Psoas muscle (tissue), 8 donors: ENCODE data around the gene TULP4. TPM values are rescaled to one million over a fixed set of nuclear protein-coding genes. Genes with fewer than 3 reads are reported as not detected.
"Not testable (repeated sequence)": the region's sequence is repeated elsewhere in the genome, so short reads cannot be mapped to it uniquely, and the experiment has no call there.

Experiments used
- ATAC-seq, 4 donors: fragments of 200-7000 bp; cut with Tn5 transposase; one replicate each; pipeline ENCODE4 v1.9.1; 2020; ENCODE audit warnings: moderate library complexity in 3 of 4, mild to moderate bottlenecking in 2 of 4
- DNase-seq, 2 donors: peaks; one replicate each; pipeline ENCODE4 v3.0.0-alpha.2; 2020
- H3K27ac ChIP-seq: fragments of 200-600 bp; one replicate; pipeline ENCODE4 v1.8.0; 2022
- H3K27me3 ChIP-seq, 3 donors: fragments of 200-600 bp in 1 of 3; one replicate each; pipeline versions ENCODE4 v1.6.1 to v1.8.0; 2013 to 2022; ENCODE audit warnings: low read length in 2 of 3, mild to moderate bottlenecking in 2 of 3, moderate library complexity in 1 of 3; ENCODE audit not compliant: insufficient read depth in 3 of 3
- H3K36me3 ChIP-seq, 2 donors: fragments of 200-600 bp in 1 of 2; one replicate each; pipeline versions ENCODE4 v1.6.1 to v1.8.0; 2013 to 2022; ENCODE audit warnings: low read depth in 1 of 2, mild to moderate bottlenecking in 1 of 2, moderate library complexity in 1 of 2; ENCODE audit not compliant: insufficient read depth in 1 of 2
- H3K4me1 ChIP-seq: fragments of 200-600 bp; one replicate; pipeline ENCODE4 v1.8.0; 2022
- H3K4me3 ChIP-seq: fragments of 200-600 bp; one replicate; pipeline ENCODE4 v1.8.0; 2022; ENCODE audit warnings: mild to moderate bottlenecking
- H3K9me3 ChIP-seq: fragments of 200-600 bp; one replicate; pipeline ENCODE4 v1.8.0; 2022
- CTCF ChIP-seq: fragments of 200-600 bp; IDR thresholded peaks from one replicate; pipeline ENCODE4 v1.8.0; 2022; ENCODE audit warnings: antibody characterized with exemption
- WGBS, 3 donors: extraction: QIAGEN DNeasy Blood & Tissue Kit; methylation state at CpG; one replicate each; pipeline versions ENCODE4 v1.1.6 to v1.1.7; 2013; 5-methylcytosine and 5-hydroxymethylcytosine counted together
- intact Hi-C, 2 donors: fragments of 100-400 bp; cut with DNase I; formaldehyde crosslinking; loops; one replicate each; pipeline versions ENCODE4 v1.11.0 to v1.14.2; 2022
- polyA plus RNA-seq, 3 donors: library from polyadenylated mRNA; stranded (reverse); fragments of 200-250 nt; gene quantifications; one replicate each; pipeline ENCODE4 v1.2.3, GENCODE V29; 2013
- total RNA-seq, 4 donors: library from RNA; stranded (reverse); fragmentation: NEBNext Ultra II Directional in 2 of 4; extraction: Animal tissue kit (Norgen Biotek cat#: 25700) in 2 of 4; gene quantifications; one replicate each; pipeline versions ENCODE4 v1.2.1 to v1.2.4, GENCODE V29; 2021 to 2023
- donor health status: healthy with polysubstance abuse.
- donor health status: DM: no; HTN: no; CAD: no; lungs with moderate emphysema.
- donor health status: Bipolar disorder and iron deficiency.
- donor health status: healthy.
- donor health status: DM: yes; HTN: yes; CAD: no.
- donor health status: DM: no; HTN: no; CAD: no.
- donor health status: DM: no; HTN: no; CAD: no.
- donor health status: DM: yes; HTN: yes; CAD: no.

TULP4 gene
- total and polyA plus RNA-seq, 7 donors, result 2.2 to 103 (median 63.2) TPM

- no peak for ATAC-seq
- H3K4me1 ChIP-seq, result peaks cover 4% of the 10 kb centered on the region
These were observed 209.5 kb downstream of the TULP4 start for GRCh38 chr6:158521759-158522158.

GRCh38 chr6:158522616-158523015 lies 210.4 kb downstream of the TULP4 start:
- no peak for DNase-seq
- peaks cover 4% of the 10 kb centered on the region for H3K4me1 ChIP-seq
- H3K4me3 ChIP-seq, result no peak overlapping the region
- intact Hi-C loops, result no loop called here
- no peak for TF ChIP-seq CTCF
- H3K36me3 ChIP-seq, result no peaks in the 10 kb centered on the region
- WGBS, 3 donors, result 92 to 96% (median 95%) methylated on average over 11 of the region's 11 CpGs
- ATAC-seq, result no peak
- peaks cover 9% of the 10 kb centered on the region for H3K9me3 ChIP-seq
- H3K27me3 ChIP-seq, result peaks cover 0 to 33% (median 2%) of the 10 kb centered on the region in 3 donors
- H3K27ac ChIP-seq, result no peak overlapping the region

More at GRCh38 chr6:158521759-158522158, 209.5 kb downstream of the TULP4 start:
- DNase-seq, result no peak
- peaks cover under 1% of the 10 kb centered on the region for H3K9me3 ChIP-seq
- TF ChIP-seq CTCF, result no peak
- peaks cover 0 to 42% (median 2%) of the 10 kb centered on the region in 3 donors for H3K27me3 ChIP-seq
- H3K27ac ChIP-seq, result no peak overlapping the region
- intact Hi-C loops, result no loop called here
- H3K36me3 ChIP-seq, result no peaks in the 10 kb centered on the region
- WGBS, 3 donors, result 83 to 94% (median 89%) methylated on average over 1 of the region's 1 CpG
- H3K4me3 ChIP-seq, result no peak overlapping the region

- Histone ChIP-seq H3K4me1 (no peaks in the 10 kb centered on the region), H3K4me3 (no peak overlapping the region), H3K27ac (no peak overlapping the region), H3K27me3 (peaks cover 0 to 24% (median 2%) of the 10 kb centered on the region in 3 donors), H3K36me3 (no peaks in the 10 kb centered on the region), H3K9me3 (peaks cover 10% of the 10 kb centered on the region)
- TF ChIP-seq CTCF, result no peak
- no peak for DNase-seq
- intact Hi-C loops, result no loop called here
- 94 to 95% (median 94%) methylated on average over 15 of the region's 15 CpGs for WGBS, 3 donors
- ATAC-seq, result no peak
These were observed 212.0 kb downstream of the TULP4 start for GRCh38 chr6:158524311-158524710.

- H3K27ac ChIP-seq, H3K4me1 ChIP-seq, intact Hi-C loops, ATAC-seq, H3K4me3 ChIP-seq, DNase-seq, H3K36me3 ChIP-seq: not testable (repeated sequence)
- WGBS, 3 donors, result 85 to 90% (median 89%) methylated on average over 1 of the region's 1 CpG
- H3K9me3 ChIP-seq, result peaks cover 10% of the 10 kb centered on the region
- H3K27me3 ChIP-seq, result peaks cover 0 to 13% (median 2%) of the 10 kb centered on the region in 3 donors
These were observed 215.6 kb downstream of the TULP4 start for GRCh38 chr6:158527858-158528257.

- intact Hi-C loops, result no loop called here
- Histone ChIP-seq H3K27ac (no peak overlapping the region), H3K27me3 (peaks cover 0 to 16% (median 2%) of the 10 kb centered on the region in 3 donors), H3K4me1 (no peaks in the 10 kb centered on the region), H3K9me3 (peaks cover 10% of the 10 kb centered on the region), H3K4me3 (no peak overlapping the region), H3K36me3 (no peaks in the 10 kb centered on the region)
- 78 to 81% (median 78%) methylated on average over 6 of the region's 6 CpGs for WGBS, 3 donors
- TF ChIP-seq CTCF, result no peak
- no peak for DNase-seq
- no peak for ATAC-seq
These were observed 216.6 kb downstream of the TULP4 start for GRCh38 chr6:158528826-158529225.
